ENCODE measurements around the gene RBSN.

The RBSN gene

DNA sequence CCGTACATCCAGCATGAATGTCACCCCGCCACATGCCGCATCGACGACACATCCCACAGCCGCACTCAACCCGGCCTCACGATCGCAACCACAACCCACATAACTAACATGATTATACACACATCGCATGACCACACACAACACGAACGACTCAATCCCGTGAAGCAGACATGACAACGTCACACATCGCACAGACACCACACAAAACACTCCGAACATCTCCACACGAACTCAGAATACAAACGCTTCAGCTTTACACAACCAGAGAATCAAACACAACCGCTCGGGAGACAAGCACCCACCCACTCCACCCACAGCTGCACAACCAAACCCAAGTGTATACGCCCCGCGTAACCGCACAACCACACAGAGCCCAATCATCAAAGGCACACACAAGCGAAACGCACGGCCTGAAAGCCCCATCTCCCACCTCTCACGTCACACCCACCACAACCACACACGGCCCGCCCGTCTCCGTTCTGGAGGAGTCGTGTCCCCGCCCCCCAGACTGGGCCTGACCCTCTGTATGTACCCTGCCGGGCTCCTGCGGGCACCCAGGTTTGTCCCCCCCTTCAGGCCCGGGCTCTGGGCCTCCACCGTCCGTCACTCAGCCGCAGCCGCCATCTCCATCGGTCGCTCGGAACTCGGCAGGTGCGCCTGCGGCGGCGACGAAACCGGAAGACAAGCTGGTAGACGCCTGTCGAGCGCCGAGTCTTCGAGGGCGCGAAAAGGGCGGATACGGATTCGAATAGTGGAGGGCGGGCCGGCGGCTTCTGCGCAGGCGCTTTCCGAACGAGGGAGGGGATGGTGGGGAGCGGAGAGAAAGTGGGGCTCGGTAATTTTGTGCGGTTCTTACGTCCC, at the start of gene RBSN (continued):
- TF ChIP-seq ZNF558 (tag by site-specific recombination; IDR thresholded peaks at IDR 0.05): peak; percentile 50; the same call in 1 of the 2 replicates
- TF ChIP-seq, protein P1, sequence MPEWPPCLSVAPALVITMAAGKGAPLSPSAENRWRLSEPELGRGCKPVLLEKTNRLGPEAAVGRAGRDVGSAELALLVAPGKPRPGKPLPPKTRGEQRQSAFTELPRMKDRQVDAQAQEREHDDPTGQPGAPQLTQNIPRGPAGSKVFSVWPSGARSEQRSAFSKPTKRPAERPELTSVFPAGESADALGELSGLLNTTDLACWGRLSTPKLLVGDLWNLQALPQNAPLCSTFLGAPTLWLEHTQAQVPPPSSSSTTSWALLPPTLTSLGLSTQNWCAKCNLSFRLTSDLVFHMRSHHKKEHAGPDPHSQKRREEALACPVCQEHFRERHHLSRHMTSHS (tag by site-specific recombination; IDR thresholded peaks at IDR 0.05): no peak
- peak; percentile 94 for TF ChIP-seq ZXDB (tag by site-specific recombination; IDR thresholded peaks at IDR 0.05)
- peak; percentile 79; the same call in 1 of the 2 replicates for TF ChIP-seq ZBTB7A (tag by site-specific recombination; IDR thresholded peaks at IDR 0.05; ENCODE audit: low read depth)
- TF ChIP-seq ZNF707 (tag by site-specific recombination; IDR thresholded peaks at IDR 0.05): no peak
- no peak for TF ChIP-seq ZNF530 (tag by site-specific recombination; IDR thresholded peaks at IDR 0.05; ENCODE audit: low read depth)
- TF ChIP-seq, protein P2, sequence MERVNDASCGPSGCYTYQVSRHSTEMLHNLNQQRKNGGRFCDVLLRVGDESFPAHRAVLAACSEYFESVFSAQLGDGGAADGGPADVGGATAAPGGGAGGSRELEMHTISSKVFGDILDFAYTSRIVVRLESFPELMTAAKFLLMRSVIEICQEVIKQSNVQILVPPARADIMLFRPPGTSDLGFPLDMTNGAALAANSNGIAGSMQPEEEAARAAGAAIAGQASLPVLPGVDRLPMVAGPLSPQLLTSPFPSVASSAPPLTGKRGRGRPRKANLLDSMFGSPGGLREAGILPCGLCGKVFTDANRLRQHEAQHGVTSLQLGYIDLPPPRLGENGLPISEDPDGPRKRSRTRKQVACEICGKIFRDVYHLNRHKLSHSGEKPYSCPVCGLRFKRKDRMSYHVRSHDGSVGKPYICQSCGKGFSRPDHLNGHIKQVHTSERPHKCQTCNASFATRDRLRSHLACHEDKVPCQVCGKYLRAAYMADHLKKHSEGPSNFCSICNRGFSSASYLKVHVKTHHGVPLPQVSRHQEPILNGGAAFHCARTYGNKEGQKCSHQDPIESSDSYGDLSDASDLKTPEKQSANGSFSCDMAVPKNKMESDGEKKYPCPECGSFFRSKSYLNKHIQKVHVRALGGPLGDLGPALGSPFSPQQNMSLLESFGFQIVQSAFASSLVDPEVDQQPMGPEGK (tag by site-specific recombination; IDR thresholded peaks at IDR 0.05): peak; percentile 95
- no peak for TF ChIP-seq ZNF513 (tag by site-specific recombination; IDR thresholded peaks at IDR 0.05)
- TF ChIP-seq ZNF23 (tag by site-specific recombination; IDR thresholded peaks at IDR 0.05; ENCODE audit: borderline replicate concordance): no peak
- no peak for TF ChIP-seq ZNF521 (tag by site-specific recombination; IDR thresholded peaks at IDR 0.05)
- TF ChIP-seq ZNF785 (tag by site-specific recombination; IDR thresholded peaks at IDR 0.05): peak; percentile 55
- TF ChIP-seq, protein P3, sequence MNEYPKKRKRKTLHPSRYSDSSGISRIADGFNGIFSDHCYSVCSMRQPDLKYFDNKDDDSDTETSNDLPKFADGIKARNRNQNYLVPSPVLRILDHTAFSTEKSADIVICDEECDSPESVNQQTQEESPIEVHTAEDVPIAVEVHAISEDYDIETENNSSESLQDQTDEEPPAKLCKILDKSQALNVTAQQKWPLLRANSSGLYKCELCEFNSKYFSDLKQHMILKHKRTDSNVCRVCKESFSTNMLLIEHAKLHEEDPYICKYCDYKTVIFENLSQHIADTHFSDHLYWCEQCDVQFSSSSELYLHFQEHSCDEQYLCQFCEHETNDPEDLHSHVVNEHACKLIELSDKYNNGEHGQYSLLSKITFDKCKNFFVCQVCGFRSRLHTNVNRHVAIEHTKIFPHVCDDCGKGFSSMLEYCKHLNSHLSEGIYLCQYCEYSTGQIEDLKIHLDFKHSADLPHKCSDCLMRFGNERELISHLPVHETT (tag by site-specific recombination; IDR thresholded peaks at IDR 0.05): peak; percentile 97
- peak; percentile 86 for TF ChIP-seq KLF10 (tag by site-specific recombination; IDR thresholded peaks at IDR 0.05)
- peak; percentile 77 for TF ChIP-seq ZSCAN30 (tag by site-specific recombination; IDR thresholded peaks at IDR 0.05)
- TF ChIP-seq, protein P4, sequence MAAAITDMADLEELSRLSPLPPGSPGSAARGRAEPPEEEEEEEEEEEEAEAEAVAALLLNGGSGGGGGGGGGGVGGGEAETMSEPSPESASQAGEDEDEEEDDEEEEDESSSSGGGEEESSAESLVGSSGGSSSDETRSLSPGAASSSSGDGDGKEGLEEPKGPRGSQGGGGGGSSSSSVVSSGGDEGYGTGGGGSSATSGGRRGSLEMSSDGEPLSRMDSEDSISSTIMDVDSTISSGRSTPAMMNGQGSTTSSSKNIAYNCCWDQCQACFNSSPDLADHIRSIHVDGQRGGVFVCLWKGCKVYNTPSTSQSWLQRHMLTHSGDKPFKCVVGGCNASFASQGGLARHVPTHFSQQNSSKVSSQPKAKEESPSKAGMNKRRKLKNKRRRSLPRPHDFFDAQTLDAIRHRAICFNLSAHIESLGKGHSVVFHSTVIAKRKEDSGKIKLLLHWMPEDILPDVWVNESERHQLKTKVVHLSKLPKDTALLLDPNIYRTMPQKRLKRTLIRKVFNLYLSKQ (tag by site-specific recombination; IDR thresholded peaks at IDR 0.05; ENCODE audit: borderline replicate concordance): 0 out of 2 replicates have a peak, but pooled peaks have one; percentile 26
- peak; percentile 96 for TF ChIP-seq ZEB2 (tag by site-specific recombination; IDR thresholded peaks at IDR 0.05)
- TF ChIP-seq, protein P5, sequence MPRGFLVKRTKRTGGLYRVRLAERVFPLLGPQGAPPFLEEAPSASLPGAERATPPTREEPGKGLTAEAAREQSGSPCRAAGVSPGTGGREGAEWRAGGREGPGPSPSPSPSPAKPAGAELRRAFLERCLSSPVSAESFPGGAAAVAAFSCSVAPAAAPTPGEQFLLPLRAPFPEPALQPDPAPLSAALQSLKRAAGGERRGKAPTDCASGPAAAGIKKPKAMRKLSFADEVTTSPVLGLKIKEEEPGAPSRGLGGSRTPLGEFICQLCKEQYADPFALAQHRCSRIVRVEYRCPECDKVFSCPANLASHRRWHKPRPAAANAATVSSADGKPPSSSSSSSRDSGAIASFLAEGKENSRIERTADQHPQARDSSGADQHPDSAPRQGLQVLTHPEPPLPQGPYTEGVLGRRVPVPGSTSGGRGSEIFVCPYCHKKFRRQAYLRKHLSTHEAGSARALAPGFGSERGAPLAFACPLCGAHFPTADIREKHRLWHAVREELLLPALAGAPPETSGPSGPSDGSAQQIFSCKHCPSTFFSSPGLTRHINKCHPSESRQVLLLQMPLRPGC (tag by site-specific recombination; IDR thresholded peaks at IDR 0.05): peak; percentile 69
- TF ChIP-seq SALL2 (tag by site-specific recombination; IDR thresholded peaks at IDR 0.05; ENCODE audit: borderline replicate concordance): 0 out of 2 replicates have a peak, but pooled peaks have one; percentile 65
- no peak for TF ChIP-seq ZNF791 (tag by site-specific recombination; IDR thresholded peaks at IDR 0.05)
- no peak for TF ChIP-seq ZNF211 (tag by site-specific recombination; IDR thresholded peaks at IDR 0.05; ENCODE audit: low read depth)
- peak; percentile 99 for TF ChIP-seq YY2 (tag by site-specific recombination; IDR thresholded peaks at IDR 0.05)
- TF ChIP-seq ZNF223 (tag by site-specific recombination; IDR thresholded peaks at IDR 0.05): peak; percentile 42; the same call in 1 of the 2 replicates
- no peak for TF ChIP-seq ZNF174 (tag by site-specific recombination; IDR thresholded peaks at IDR 0.05)
- TF ChIP-seq ZNF549 (tag by site-specific recombination; IDR thresholded peaks at IDR 0.05): no peak
- 0 out of 2 replicates have a peak, but pooled peaks have one; percentile 23 for TF ChIP-seq ZNF341 (tag by site-specific recombination; IDR thresholded peaks at IDR 0.05; ENCODE audit: low read depth)
- peak; percentile 75 for TF ChIP-seq GLIS2 (tag by site-specific recombination; IDR thresholded peaks at IDR 0.05)
- TF ChIP-seq, protein P6, sequence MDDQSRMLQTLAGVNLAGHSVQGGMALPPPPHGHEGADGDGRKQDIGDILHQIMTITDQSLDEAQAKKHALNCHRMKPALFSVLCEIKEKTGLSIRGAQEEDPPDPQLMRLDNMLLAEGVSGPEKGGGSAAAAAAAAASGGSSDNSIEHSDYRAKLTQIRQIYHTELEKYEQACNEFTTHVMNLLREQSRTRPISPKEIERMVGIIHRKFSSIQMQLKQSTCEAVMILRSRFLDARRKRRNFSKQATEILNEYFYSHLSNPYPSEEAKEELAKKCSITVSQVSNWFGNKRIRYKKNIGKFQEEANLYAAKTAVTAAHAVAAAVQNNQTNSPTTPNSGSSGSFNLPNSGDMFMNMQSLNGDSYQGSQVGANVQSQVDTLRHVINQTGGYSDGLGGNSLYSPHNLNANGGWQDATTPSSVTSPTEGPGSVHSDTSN (CRISPR knock-in tag; IDR thresholded peaks at IDR 0.05): 0 out of 2 replicates have a peak, but pooled peaks have one; percentile 82

Data from HEK293 (cell line).